Stimulated activated CD4-positive, alpha-beta T cell treated with anti-CD3 and anti-CD28 coated beads, Interleukin-15, amount 100 ng/mL, for 48 hours (primary cell): ENCODE data around the gene FGGY.
"Not testable (repeated sequence)": the region's sequence is repeated elsewhere in the genome, so short reads cannot be mapped to it uniquely, and the experiment has no call there.

Source experiments
- DNase-seq, 2 donors: peaks; one replicate each; pipeline ENCODE4 v3.0.0-alpha.2; 2020; ENCODE audit warnings: low read depth in 2 of 2

FGGY gene

GRCh38 chr1:59545830-59546229 is 248.9 kb downstream of the FGGY start:
- DNase-seq = no peak

GRCh38 chr1:59549066-59549837 is 252.4 kb downstream of the FGGY start:
- DNase-seq = no peak

DNA sequence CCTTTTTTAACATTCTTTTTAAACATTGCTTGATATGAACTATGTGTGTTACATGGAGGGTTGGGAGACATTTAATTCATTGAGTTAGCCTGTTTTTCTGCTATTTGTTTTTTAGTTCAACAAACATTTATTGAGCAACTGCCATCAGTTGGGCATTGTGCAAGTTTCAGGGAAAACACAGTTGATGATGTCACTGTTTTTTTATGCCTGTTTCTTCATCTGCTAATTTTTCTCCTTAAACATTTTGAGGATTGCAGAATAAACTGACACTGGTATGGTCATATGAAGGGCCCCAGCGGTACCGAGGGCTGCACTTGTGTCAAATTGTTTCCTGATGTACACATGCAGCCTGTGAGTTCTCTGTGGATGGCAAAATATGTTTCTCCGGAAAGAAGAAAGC is 253.0 kb downstream of the FGGY start:
- no peak for DNase-seq

DNA sequence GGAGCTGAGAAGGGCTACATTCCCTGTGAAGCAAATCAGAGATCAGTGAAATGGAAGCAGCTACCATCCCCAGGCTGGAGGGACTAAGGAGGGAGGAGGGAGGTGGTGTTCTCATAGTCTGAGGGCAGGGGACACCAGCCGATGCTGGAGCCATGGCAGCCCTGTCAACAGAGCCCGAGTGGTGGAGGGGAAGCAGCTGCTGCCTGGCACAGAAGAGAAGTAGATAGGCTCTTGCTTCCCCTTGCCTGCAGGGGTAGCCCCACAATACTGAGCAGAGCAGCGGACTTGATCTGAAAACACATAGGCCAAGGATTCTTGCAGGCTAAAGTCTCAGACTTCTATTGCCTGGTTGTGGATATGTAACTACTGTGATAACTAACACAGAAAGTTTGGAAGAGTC is 255.1 kb downstream of the FGGY start:
- no peak for DNase-seq

- no peak for DNase-seq
Observed at GRCh38 chr1:59553371-59553770, 256.5 kb downstream of the FGGY start.

GRCh38 chr1:59554011-59554663 is 257.2 kb downstream of the FGGY start:
- no peak for DNase-seq

- DNase-seq = no peak
Observed at GRCh38 chr1:59554752-59555151, 257.9 kb downstream of the FGGY start.

GRCh38 chr1:59556398-59556797 is 259.5 kb downstream of the FGGY start:
- DNase-seq = no peak

GRCh38 chr1:59556802-59557548 is 260.1 kb downstream of the FGGY start:
- no peak for DNase-seq

DNA sequence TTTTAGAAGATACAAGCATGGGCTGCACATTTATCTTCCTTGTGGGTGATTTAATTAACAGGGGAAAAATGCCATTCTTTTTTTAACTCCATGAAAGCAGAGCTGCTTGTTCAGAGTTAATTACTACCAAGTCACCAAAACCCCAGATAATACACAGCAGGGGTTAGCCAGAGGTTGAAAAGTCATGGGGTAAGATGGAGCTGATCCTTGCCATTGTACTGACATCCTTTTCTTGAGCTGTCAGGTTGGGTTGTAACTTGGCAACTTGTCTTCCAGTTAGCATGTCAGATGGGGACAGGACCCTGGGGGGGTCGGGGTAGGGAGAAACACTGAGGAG is 260.6 kb downstream of the FGGY start:
- DNase-seq = no peak

- DNase-seq = not testable (repeated sequence)
Observed at GRCh38 chr1:59558580-59558979, 261.7 kb downstream of the FGGY start.

- DNase-seq = no peak
Observed at GRCh38 chr1:59560807-59561450, 264.0 kb downstream of the FGGY start.

DNA sequence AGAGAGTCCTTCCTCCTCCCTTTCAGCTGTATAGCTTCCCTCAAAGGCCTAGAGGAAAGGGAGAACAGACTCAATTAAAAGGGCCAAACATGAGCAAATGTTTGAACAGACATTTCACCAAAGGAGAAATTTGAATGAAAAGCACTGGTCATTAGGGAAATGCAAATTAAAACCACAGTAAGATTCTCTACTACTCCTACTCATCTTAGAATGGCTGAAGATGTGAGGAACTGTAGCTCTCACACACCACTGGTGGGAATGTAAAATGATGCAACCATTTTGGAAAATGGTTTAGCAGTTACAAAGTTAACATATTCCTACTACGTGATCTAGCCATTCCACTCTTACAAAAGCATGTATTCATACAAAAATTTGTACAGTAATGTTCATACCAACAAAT is 264.9 kb downstream of the FGGY start:
- no peak for DNase-seq

GRCh38 chr1:59564192-59564891 is 267.4 kb downstream of the FGGY start:
- DNase-seq = no peak

- no peak for DNase-seq
Observed at GRCh38 chr1:59565611-59566410, 268.9 kb downstream of the FGGY start.

GRCh38 chr1:59568158-59568935 is 271.5 kb downstream of the FGGY start:
- DNase-seq = no peak

GRCh38 chr1:59569198-59569597 is 272.3 kb downstream of the FGGY start:
- DNase-seq = no peak

DNA sequence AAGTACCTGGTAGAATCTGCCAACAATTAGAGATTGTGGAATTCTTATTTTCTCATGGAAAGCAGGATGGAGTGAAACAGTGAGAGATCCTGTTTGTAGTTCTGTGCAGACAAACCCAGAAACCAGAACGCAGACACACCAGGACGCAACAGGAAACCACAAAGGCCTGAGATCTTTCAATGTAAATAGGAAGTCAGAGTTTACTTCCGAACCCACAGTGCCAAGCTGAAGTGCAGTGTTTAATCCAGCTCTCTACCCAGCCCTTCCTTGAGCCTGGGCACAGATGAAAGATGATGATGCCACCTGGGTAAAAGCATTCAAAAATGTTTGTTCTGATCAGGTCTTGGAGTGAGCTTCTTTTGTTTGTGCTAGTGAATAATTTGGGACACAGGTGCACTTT is 273.6 kb downstream of the FGGY start:
- no peak for DNase-seq

DNA sequence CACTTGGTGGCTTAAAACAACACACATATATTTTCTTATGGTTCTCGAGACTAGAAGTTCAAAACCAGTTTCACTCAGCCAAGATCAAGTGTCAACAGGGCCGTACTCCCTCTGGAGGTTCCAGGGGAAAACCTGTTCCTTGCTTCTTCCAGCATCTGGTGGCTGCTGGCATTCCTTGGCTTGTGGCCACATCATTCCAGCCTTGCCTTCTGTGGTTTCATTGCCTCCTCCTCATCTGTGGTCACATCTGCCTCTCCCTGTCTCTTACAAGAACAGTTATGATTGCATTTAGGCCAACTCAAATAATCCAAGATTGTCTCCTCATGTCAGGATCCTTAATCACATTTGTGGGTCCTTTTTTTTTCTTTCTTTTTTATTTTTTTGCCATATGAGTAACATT is 277.2 kb downstream of the FGGY start:
- DNase-seq = no peak

GRCh38 chr1:59577774-59578173 is 280.9 kb downstream of the FGGY start:
- DNase-seq = no peak
